Measurements from ENCODE around the gene ITGBL1. TPM values are rescaled to one million over a fixed set of nuclear protein-coding genes. Genes with fewer than 3 reads are reported as not detected.

The ITGBL1 gene
- total RNA-seq, 2 experiments from 2014 or later: not detected

DNA sequence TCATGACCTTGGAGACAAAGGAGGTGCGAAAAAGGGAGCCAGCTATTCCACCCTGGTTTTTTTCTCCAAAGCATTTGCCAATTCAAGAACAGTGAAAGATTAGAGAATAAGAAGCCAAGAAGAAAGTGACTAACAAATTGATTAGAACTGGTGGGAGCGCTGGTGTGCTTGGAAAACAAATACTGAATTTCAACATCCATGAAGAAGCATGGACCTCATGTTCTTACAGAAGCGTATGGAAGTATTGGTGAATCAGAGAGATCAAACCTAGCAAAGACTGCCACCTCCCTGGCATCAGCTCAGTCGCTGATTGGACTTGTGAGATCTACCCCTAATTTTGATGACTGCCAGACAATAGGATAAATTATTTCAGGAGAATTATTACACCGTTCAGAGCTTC, 195.3 kb downstream of the ITGBL1 start:
- H4K20me1 ChIP-seq (ENCODE audit: insufficient read depth, low read length): no peaks in the 10 kb centered on the region
- no peaks in the 10 kb centered on the region for H3K79me2 ChIP-seq (ENCODE audit: insufficient read depth, low read depth, low read length)
- no TSS peak for BruUV-seq (replicated peaks)
- no peaks in the 10 kb centered on the region for H3K9me2 ChIP-seq (ENCODE audit: insufficient read depth, low read length)
- no peak for DNase-seq (ENCODE audit: low spot score)
- no peak overlapping the region for H3K27ac ChIP-seq (ENCODE audit: low read depth, low read length, poor library complexity, severe bottlenecking)
- no peaks in the 10 kb centered on the region for H3K36me3 ChIP-seq (ENCODE audit: insufficient read depth, low read length)
- intact Hi-C loops (cut with micrococcal nuclease; ENCODE audit: unreplicated experiment): no loop called here
- no peak overlapping the region for H2AFZ ChIP-seq (ENCODE audit: low read length)
- CTCF ChIA-PET (ENCODE audit: unreplicated experiment): no interaction called here
- TF ChIP-seq, protein P1, sequence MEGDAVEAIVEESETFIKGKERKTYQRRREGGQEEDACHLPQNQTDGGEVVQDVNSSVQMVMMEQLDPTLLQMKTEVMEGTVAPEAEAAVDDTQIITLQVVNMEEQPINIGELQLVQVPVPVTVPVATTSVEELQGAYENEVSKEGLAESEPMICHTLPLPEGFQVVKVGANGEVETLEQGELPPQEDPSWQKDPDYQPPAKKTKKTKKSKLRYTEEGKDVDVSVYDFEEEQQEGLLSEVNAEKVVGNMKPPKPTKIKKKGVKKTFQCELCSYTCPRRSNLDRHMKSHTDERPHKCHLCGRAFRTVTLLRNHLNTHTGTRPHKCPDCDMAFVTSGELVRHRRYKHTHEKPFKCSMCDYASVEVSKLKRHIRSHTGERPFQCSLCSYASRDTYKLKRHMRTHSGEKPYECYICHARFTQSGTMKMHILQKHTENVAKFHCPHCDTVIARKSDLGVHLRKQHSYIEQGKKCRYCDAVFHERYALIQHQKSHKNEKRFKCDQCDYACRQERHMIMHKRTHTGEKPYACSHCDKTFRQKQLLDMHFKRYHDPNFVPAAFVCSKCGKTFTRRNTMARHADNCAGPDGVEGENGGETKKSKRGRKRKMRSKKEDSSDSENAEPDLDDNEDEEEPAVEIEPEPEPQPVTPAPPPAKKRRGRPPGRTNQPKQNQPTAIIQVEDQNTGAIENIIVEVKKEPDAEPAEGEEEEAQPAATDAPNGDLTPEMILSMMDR (conservative IDR thresholded peaks at IDR 0.05; ENCODE audit: low read length): no peak
- TF ChIP-seq EZH2phosphoT487 (IDR thresholded peaks at IDR 0.05; ENCODE audit: borderline replicate concordance, low read depth, low read length): no peak
- no peak overlapping the region for H3K4me2 ChIP-seq (ENCODE audit: low read length)
- H3K4me1 ChIP-seq (ENCODE audit: insufficient read depth, low read length, poor library complexity, severe bottlenecking): no peaks in the 10 kb centered on the region
- no peaks in the 10 kb centered on the region for H3K9me3 ChIP-seq (ENCODE audit: low read length)
- POLR2A ChIA-PET: no interaction called here
- H3K4me3 ChIP-seq (ENCODE audit: low read depth, low read length, poor library complexity, severe bottlenecking): no peak overlapping the region

DNA sequence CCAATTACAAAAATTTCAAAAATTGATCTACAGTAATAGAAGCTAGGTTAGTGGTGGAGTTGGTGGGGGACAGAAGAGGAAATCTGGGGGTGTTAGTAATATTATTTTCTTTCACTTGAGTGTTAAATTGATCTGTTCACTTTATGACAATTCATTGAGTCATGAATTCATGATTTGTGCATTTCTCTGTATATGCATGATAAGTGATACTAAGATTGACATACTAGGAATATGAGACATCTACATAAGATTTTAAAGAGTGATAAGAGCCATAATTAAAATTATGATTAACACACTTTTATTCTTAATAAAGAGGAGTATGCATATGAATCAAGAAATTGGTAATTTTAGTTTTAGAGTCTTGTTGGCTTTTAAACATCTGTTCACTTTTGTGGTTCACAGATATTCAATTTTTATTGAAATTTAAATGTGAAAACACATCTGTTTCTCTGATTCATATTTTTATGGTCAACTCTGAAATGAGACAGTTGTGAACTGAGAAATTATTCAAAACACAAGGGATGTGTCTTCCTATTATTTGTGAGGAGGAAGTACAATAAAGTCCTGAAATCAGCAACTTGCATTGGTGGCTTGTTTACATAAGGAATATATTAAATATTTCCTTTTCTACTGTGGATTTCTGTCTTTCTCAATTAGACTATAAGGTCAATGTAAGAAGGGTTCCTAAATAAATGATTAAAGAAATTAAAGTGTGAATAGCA, 196.5 kb downstream of the ITGBL1 start:
- H4K20me1 ChIP-seq (ENCODE audit: insufficient read depth, low read length): no peaks in the 10 kb centered on the region
- no TSS peak for BruUV-seq (replicated peaks)
- H3K79me2 ChIP-seq (ENCODE audit: insufficient read depth, low read depth, low read length): no peaks in the 10 kb centered on the region
- no peaks in the 10 kb centered on the region for H3K9me2 ChIP-seq (ENCODE audit: insufficient read depth, low read length)
- CTCF ChIA-PET (ENCODE audit: unreplicated experiment): no interaction called here
- no peak for DNase-seq (ENCODE audit: low spot score)
- H3K9me3 ChIP-seq (ENCODE audit: low read length): no peaks in the 10 kb centered on the region
- TF ChIP-seq, protein P1 (conservative IDR thresholded peaks at IDR 0.05; ENCODE audit: low read length): no peak
- TF ChIP-seq EZH2phosphoT487 (IDR thresholded peaks at IDR 0.05; ENCODE audit: borderline replicate concordance, low read depth, low read length): no peak
- no peaks in the 10 kb centered on the region for H3K36me3 ChIP-seq (ENCODE audit: insufficient read depth, low read length)
- no peak overlapping the region for H3K27ac ChIP-seq (ENCODE audit: low read depth, low read length, poor library complexity, severe bottlenecking)
- H3K4me2 ChIP-seq (ENCODE audit: low read length): no peak overlapping the region
- H3K4me1 ChIP-seq (ENCODE audit: insufficient read depth, low read length, poor library complexity, severe bottlenecking): no peaks in the 10 kb centered on the region
- no peak overlapping the region for H2AFZ ChIP-seq (ENCODE audit: low read length)
- POLR2A ChIA-PET: interaction anchor here (0.7 kb wide), 1 partner anchor 119 kb away, joined by 3 read pairs; no protein-coding TSS in a partner anchor
- H3K4me3 ChIP-seq (ENCODE audit: low read depth, low read length, poor library complexity, severe bottlenecking): no peak overlapping the region
- intact Hi-C loops (cut with micrococcal nuclease; ENCODE audit: unreplicated experiment): no loop called here

GRCh38 chr13:101649488-101650126, 197.1 kb downstream of the ITGBL1 start:
- ChIA-PET CTCF (ENCODE audit: unreplicated experiment) (no interaction called here), POLR2A (interaction anchor here (0.7 kb wide), 1 partner anchor 119 kb away, joined by 3 read pairs; no protein-coding TSS in a partner anchor)
- TF ChIP-seq, protein P1 (conservative IDR thresholded peaks at IDR 0.05; ENCODE audit: low read length): no peak
- no peak for TF ChIP-seq EZH2phosphoT487 (IDR thresholded peaks at IDR 0.05; ENCODE audit: borderline replicate concordance, low read depth, low read length)
- Histone ChIP-seq H3K27ac (ENCODE audit: low read depth, low read length, poor library complexity, severe bottlenecking) (no peak overlapping the region), H3K4me2 (ENCODE audit: low read length) (no peak overlapping the region), H2AFZ (ENCODE audit: low read length) (no peak overlapping the region), H3K4me1 (ENCODE audit: insufficient read depth, low read length, poor library complexity, severe bottlenecking) (no peaks in the 10 kb centered on the region), H4K20me1 (ENCODE audit: insufficient read depth, low read length) (no peaks in the 10 kb centered on the region), H3K9me3 (ENCODE audit: low read length) (no peaks in the 10 kb centered on the region), H3K9me2 (ENCODE audit: insufficient read depth, low read length) (no peaks in the 10 kb centered on the region), H3K4me3 (ENCODE audit: low read depth, low read length, poor library complexity, severe bottlenecking) (no peak overlapping the region), H3K79me2 (ENCODE audit: insufficient read depth, low read depth, low read length) (no peaks in the 10 kb centered on the region), H3K36me3 (ENCODE audit: insufficient read depth, low read length) (no peaks in the 10 kb centered on the region)
- intact Hi-C loops (cut with micrococcal nuclease; ENCODE audit: unreplicated experiment): no loop called here
- no peak for DNase-seq (ENCODE audit: low spot score)
- no TSS peak for BruUV-seq (replicated peaks)
